BJ (cell line): ENCODE data around the gene RIC1. TPM values are rescaled to one million over a fixed set of nuclear protein-coding genes. Genes with fewer than 3 reads are reported as not detected.

ENCODE experiments used
- CTCF ChIA-PET: fragments of 350-600 bp; formaldehyde crosslinking; extraction: SDS; loops from one replicate; lab custom pipeline; 2021; ENCODE audit warnings: antibody characterized with exemption, inconsistent platforms; lab: Yijun Ruan, JAX
- POLR2A ChIA-PET: fragments of 300-600 bp; sonication (Branson Sonifier 250); formaldehyde crosslinking; extraction: SDS; loops from one replicate; lab custom pipeline; 2021; ENCODE audit warnings: antibody characterized with exemption; lab: Charles Lee
- DNase-seq: peaks from one replicate; pipeline ENCODE4 v3.0.0-alpha.2; 2011; ENCODE audit warnings: low read depth
- H3K27me3 ChIP-seq: 2 replicates; pipeline ENCODE4 v1.6.0; 2011; ENCODE audit warnings: low read length; ENCODE audit not compliant: control insufficient read depth, insufficient read depth
- H3K36me3 ChIP-seq: 2 replicates; pipeline ENCODE4 v1.5.1; 2011; ENCODE audit warnings: low read length; ENCODE audit not compliant: control insufficient read depth, insufficient read depth
- H3K4me3 ChIP-seq: 2 replicates; pipeline ENCODE4 v1.5.1; 2011; ENCODE audit warnings: low read depth, mild to moderate bottlenecking, control low read depth, low read length
- polyA plus RNA-seq: library from polyadenylated mRNA; depleted of rRNA; stranded (reverse); fragments of >200 nt; gene quantifications from 2 replicates; pipeline ENCODE4 v1.2.3, GENCODE V29; 2011
- TF ChIP-seq, protein P1 (sequence below): IDR thresholded peaks from 2 replicates; pipeline ENCODE4 v1.5.1; 2011; ENCODE audit warnings: low read depth, mild to moderate bottlenecking, control low read depth, inconsistent platforms, low read length, moderate library complexity; ENCODE audit not compliant: insufficient read depth

RIC1 gene
- polyA plus RNA-seq, 1 experiment, result 52.3 TPM

- CTCF ChIA-PET, result interaction anchor here (0.8 to 4.0 kb wide), 4 partner anchors 11 to 162 kb away, joined by 3 to 17 read pairs (median 3); partner anchors contain the start of gene CD274
- POLR2A ChIA-PET, result interaction anchor here (0.7 kb wide), 1 partner anchor 11 kb away, joined by 3 read pairs; no protein-coding TSS in a partner anchor
- TF ChIP-seq, protein P1, sequence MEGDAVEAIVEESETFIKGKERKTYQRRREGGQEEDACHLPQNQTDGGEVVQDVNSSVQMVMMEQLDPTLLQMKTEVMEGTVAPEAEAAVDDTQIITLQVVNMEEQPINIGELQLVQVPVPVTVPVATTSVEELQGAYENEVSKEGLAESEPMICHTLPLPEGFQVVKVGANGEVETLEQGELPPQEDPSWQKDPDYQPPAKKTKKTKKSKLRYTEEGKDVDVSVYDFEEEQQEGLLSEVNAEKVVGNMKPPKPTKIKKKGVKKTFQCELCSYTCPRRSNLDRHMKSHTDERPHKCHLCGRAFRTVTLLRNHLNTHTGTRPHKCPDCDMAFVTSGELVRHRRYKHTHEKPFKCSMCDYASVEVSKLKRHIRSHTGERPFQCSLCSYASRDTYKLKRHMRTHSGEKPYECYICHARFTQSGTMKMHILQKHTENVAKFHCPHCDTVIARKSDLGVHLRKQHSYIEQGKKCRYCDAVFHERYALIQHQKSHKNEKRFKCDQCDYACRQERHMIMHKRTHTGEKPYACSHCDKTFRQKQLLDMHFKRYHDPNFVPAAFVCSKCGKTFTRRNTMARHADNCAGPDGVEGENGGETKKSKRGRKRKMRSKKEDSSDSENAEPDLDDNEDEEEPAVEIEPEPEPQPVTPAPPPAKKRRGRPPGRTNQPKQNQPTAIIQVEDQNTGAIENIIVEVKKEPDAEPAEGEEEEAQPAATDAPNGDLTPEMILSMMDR, result no peak
Measured at GRCh38 chr9:5611321-5612184, 17.4 kb upstream of the RIC1 start.

DNA sequence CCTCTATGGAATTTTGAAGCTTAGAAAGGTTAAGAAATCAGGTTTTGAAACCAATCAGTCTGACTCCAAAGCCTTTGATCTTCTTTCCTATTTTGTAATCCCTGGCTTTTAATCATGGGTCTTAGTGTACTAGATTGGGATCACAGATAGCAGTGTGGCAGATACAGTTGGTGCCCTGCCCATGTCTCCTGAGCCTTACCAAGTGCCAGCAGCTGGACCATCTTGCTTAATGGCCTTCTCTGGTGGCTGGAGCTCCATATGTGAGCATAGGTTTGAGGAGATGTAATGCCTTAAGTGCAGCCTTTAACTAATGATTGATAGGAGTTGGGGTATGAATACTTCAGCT, 16.7 kb upstream of the RIC1 start:
- TF ChIP-seq, protein P1, result no peak
- CTCF ChIA-PET, result interaction anchor here (0.6 to 1.8 kb wide), 4 partner anchors 11 to 171 kb away, joined by 3 to 4 read pairs (median 4); no protein-coding TSS in a partner anchor

More at GRCh38 chr9:5611321-5612184, 17.4 kb upstream of the RIC1 start:
- Histone ChIP-seq H3K36me3 (no peaks in the 10 kb centered on the region), H3K27me3 (no peaks in the 10 kb centered on the region), H3K4me3 (no peak overlapping the region)
- peak; percentile 58 for DNase-seq

GRCh38 chr9:5614192-5614591, 14.7 kb upstream of the RIC1 start:
- ChIA-PET POLR2A (no interaction called here), CTCF (interaction anchor here (1.8 kb wide), 1 partner anchor 173 kb away, joined by 4 read pairs; no protein-coding TSS in a partner anchor)
- TF ChIP-seq, protein P1, result no peak

More for the DNA sequence above, 16.7 kb upstream of the RIC1 start:
- Histone ChIP-seq H3K4me3 (no peak overlapping the region), H3K27me3 (no peaks in the 10 kb centered on the region), H3K36me3 (no peaks in the 10 kb centered on the region)
- no peak for DNase-seq
- POLR2A ChIA-PET, result no interaction called here

GRCh38 chr9:5614985-5615384, 13.9 kb upstream of the RIC1 start:
- no peaks in the 10 kb centered on the region for H3K36me3 ChIP-seq
- POLR2A ChIA-PET, result no interaction called here
- CTCF ChIA-PET, result no interaction called here
- no peaks in the 10 kb centered on the region for H3K27me3 ChIP-seq
- no peak overlapping the region for H3K4me3 ChIP-seq
- TF ChIP-seq, protein P1, result no peak
- no peak for DNase-seq

More at GRCh38 chr9:5614192-5614591, 14.7 kb upstream of the RIC1 start:
- no peak for DNase-seq
- Histone ChIP-seq H3K4me3 (no peak overlapping the region), H3K27me3 (no peaks in the 10 kb centered on the region), H3K36me3 (no peaks in the 10 kb centered on the region)

GRCh38 chr9:5617749-5618148, 11.2 kb upstream of the RIC1 start:
- H3K27me3 ChIP-seq, result no peaks in the 10 kb centered on the region
- POLR2A ChIA-PET, result no interaction called here
- CTCF ChIA-PET, result no interaction called here
- H3K36me3 ChIP-seq, result no peaks in the 10 kb centered on the region
- TF ChIP-seq, protein P1, result no peak
- H3K4me3 ChIP-seq, result no peak overlapping the region
- DNase-seq, result no peak
